NB4 (cell line): ENCODE data around the gene SLC39A1.

Source experiments
- POLR2A ChIP-seq: IDR thresholded peaks from 2 replicates; pipeline ENCODE4 v1.6.1; 2011; ENCODE audit warnings: mild to moderate bottlenecking; ENCODE audit not compliant: insufficient read length; ENCODE audit errors: extremely low read depth
- TF ChIP-seq, protein P1 (sequence below): IDR thresholded peaks from one replicate; pipeline ENCODE4 v1.5.1; 2012; ENCODE audit warnings: low read depth, low read length
- TF ChIP-seq, protein P2 (sequence below): IDR thresholded peaks from 2 replicates; pipeline ENCODE4 v1.6.1; 2011; ENCODE audit warnings: low read depth, low read length

DNA sequence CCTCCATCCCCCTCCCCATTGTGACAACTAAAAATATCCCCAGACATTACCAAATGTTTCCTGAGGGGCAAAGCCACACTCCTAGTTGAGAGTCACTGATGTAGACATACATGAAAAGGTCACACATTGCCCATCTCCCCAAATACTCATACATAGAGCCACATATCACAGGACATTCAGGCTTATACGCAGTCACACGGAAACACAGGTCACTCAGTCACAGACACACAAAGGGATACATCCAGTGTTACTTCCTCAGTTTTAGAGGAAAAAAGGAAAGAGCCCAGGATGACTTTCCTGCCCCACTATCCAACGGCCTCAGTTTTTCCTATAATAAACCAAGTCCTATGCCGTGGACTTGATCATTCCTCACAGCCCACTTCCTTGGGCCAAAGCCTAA is 1.9 kb downstream of the SLC39A1 start:
- TF ChIP-seq, protein P1, sequence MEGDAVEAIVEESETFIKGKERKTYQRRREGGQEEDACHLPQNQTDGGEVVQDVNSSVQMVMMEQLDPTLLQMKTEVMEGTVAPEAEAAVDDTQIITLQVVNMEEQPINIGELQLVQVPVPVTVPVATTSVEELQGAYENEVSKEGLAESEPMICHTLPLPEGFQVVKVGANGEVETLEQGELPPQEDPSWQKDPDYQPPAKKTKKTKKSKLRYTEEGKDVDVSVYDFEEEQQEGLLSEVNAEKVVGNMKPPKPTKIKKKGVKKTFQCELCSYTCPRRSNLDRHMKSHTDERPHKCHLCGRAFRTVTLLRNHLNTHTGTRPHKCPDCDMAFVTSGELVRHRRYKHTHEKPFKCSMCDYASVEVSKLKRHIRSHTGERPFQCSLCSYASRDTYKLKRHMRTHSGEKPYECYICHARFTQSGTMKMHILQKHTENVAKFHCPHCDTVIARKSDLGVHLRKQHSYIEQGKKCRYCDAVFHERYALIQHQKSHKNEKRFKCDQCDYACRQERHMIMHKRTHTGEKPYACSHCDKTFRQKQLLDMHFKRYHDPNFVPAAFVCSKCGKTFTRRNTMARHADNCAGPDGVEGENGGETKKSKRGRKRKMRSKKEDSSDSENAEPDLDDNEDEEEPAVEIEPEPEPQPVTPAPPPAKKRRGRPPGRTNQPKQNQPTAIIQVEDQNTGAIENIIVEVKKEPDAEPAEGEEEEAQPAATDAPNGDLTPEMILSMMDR: no peak
- no peak for TF ChIP-seq POLR2A
- TF ChIP-seq, protein P2, sequence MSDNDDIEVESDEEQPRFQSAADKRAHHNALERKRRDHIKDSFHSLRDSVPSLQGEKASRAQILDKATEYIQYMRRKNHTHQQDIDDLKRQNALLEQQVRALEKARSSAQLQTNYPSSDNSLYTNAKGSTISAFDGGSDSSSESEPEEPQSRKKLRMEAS: no peak
